ENCODE measurements around the gene POLA2. TPM values are rescaled to one million over a fixed set of nuclear protein-coding genes. Genes with fewer than 3 reads are reported as not detected.

POLA2 gene
- total and polyA plus RNA-seq, 4 donors = 1.5 to 6.1 (median 3.2) TPM

DNA sequence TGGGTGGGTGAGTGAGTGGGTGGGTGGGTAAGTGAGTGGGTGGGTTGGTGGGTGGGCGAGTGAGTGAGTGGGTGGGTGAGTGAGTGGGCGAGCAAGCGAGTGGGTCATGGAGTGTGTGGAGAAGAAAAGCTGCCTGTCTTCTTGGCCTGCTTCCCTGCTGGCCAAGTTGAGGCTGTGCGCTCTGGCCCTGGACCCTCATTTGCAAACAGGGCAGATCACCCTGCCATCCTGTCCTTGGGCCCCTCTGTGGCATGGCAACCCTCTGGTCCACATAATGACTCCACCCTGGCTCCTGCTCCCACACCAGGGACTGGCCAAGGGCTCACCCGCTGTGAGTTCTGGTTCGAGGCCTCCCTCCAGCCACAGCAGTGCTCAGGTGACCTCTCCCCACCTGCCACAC is 44.9 kb upstream of the POLA2 start:
- Histone ChIP-seq H3K9me3 (ENCODE audit: control insufficient read depth in 4 of 4, low read length in 3 of 4) (no peaks in the 10 kb centered on the region), H3K4me1 (ENCODE audit: control insufficient read depth in 4 of 4, insufficient read depth in 4 of 4, low read length in 3 of 4) (no peaks in the 10 kb centered on the region), H3K27me3 (ENCODE audit: control insufficient read depth in 4 of 4, insufficient read depth in 4 of 4, low read length in 3 of 4) (no peaks in the 10 kb centered on the region), H3K27ac (ENCODE audit: low read depth in 1 of 2, low read length in 2 of 2) (no peak overlapping the region), H3K36me3 (ENCODE audit: control insufficient read depth in 4 of 4, insufficient read depth in 3 of 4, low read depth in 1 of 4, low read length in 3 of 4) (peaks cover 0 to 2% (median 0%) of the 10 kb centered on the region in 4 donors), H3K4me3 (ENCODE audit: low read depth in 1 of 3, low read length in 3 of 3) (no peak overlapping the region), H3K9ac (ENCODE audit: low read depth in 1 of 2, low read length in 2 of 2) (no peak overlapping the region)
- no peak for DNase-seq (ENCODE audit: low spot score)
- TF ChIP-seq FOXA2 (IDR thresholded peaks at IDR 0.05) (no peak), GABPA (IDR thresholded peaks at IDR 0.05 in 1 of 2, conservative IDR thresholded peaks at IDR 0.05 in 1 of 2) (no peak), TAF1 (conservative IDR thresholded peaks at IDR 0.05) (no peak), FOXA1 (IDR thresholded peaks at IDR 0.05) (no peak), SP1 (IDR thresholded peaks at IDR 0.05) (no peak), NR2F2 (IDR thresholded peaks at IDR 0.05) (no peak), EGR1 (IDR thresholded peaks at IDR 0.05; ENCODE audit: low read depth in 2 of 2) (no peak), RAD21 (IDR thresholded peaks at IDR 0.05) (no peak), YY1 (IDR thresholded peaks at IDR 0.05) (no peak), HNF4A (conservative IDR thresholded peaks at IDR 0.05) (no peak), JUND (IDR thresholded peaks at IDR 0.05) (no peak), RXRA (IDR thresholded peaks at IDR 0.05) (no peak), HNF4G (IDR thresholded peaks at IDR 0.05) (no peak)
- TF ChIP-seq, protein P1, sequence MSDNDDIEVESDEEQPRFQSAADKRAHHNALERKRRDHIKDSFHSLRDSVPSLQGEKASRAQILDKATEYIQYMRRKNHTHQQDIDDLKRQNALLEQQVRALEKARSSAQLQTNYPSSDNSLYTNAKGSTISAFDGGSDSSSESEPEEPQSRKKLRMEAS (IDR thresholded peaks at IDR 0.05) = no peak
- TF ChIP-seq, protein P2, sequence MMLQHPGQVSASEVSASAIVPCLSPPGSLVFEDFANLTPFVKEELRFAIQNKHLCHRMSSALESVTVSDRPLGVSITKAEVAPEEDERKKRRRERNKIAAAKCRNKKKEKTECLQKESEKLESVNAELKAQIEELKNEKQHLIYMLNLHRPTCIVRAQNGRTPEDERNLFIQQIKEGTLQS (IDR thresholded peaks at IDR 0.05) = no peak
- TF ChIP-seq, protein P3, sequence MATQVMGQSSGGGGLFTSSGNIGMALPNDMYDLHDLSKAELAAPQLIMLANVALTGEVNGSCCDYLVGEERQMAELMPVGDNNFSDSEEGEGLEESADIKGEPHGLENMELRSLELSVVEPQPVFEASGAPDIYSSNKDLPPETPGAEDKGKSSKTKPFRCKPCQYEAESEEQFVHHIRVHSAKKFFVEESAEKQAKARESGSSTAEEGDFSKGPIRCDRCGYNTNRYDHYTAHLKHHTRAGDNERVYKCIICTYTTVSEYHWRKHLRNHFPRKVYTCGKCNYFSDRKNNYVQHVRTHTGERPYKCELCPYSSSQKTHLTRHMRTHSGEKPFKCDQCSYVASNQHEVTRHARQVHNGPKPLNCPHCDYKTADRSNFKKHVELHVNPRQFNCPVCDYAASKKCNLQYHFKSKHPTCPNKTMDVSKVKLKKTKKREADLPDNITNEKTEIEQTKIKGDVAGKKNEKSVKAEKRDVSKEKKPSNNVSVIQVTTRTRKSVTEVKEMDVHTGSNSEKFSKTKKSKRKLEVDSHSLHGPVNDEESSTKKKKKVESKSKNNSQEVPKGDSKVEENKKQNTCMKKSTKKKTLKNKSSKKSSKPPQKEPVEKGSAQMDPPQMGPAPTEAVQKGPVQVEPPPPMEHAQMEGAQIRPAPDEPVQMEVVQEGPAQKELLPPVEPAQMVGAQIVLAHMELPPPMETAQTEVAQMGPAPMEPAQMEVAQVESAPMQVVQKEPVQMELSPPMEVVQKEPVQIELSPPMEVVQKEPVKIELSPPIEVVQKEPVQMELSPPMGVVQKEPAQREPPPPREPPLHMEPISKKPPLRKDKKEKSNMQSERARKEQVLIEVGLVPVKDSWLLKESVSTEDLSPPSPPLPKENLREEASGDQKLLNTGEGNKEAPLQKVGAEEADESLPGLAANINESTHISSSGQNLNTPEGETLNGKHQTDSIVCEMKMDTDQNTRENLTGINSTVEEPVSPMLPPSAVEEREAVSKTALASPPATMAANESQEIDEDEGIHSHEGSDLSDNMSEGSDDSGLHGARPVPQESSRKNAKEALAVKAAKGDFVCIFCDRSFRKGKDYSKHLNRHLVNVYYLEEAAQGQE (IDR thresholded peaks at IDR 0.05) = no peak
- TF ChIP-seq, protein P4, sequence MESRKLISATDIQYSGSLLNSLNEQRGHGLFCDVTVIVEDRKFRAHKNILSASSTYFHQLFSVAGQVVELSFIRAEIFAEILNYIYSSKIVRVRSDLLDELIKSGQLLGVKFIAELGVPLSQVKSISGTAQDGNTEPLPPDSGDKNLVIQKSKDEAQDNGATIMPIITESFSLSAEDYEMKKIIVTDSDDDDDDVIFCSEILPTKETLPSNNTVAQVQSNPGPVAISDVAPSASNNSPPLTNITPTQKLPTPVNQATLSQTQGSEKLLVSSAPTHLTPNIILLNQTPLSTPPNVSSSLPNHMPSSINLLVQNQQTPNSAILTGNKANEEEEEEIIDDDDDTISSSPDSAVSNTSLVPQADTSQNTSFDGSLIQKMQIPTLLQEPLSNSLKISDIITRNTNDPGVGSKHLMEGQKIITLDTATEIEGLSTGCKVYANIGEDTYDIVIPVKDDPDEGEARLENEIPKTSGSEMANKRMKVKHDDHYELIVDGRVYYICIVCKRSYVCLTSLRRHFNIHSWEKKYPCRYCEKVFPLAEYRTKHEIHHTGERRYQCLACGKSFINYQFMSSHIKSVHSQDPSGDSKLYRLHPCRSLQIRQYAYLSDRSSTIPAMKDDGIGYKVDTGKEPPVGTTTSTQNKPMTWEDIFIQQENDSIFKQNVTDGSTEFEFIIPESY (IDR thresholded peaks at IDR 0.05) = no peak
- TF ChIP-seq, protein P5, sequence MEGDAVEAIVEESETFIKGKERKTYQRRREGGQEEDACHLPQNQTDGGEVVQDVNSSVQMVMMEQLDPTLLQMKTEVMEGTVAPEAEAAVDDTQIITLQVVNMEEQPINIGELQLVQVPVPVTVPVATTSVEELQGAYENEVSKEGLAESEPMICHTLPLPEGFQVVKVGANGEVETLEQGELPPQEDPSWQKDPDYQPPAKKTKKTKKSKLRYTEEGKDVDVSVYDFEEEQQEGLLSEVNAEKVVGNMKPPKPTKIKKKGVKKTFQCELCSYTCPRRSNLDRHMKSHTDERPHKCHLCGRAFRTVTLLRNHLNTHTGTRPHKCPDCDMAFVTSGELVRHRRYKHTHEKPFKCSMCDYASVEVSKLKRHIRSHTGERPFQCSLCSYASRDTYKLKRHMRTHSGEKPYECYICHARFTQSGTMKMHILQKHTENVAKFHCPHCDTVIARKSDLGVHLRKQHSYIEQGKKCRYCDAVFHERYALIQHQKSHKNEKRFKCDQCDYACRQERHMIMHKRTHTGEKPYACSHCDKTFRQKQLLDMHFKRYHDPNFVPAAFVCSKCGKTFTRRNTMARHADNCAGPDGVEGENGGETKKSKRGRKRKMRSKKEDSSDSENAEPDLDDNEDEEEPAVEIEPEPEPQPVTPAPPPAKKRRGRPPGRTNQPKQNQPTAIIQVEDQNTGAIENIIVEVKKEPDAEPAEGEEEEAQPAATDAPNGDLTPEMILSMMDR (IDR thresholded peaks at IDR 0.05; ENCODE audit: low read depth, low read length, missing input control) = no peak
- 95% methylated on average over 6 of the region's 6 CpGs for WGBS
